HG02852 (cell line): ENCODE data around the gene HEBP1.
"Not testable (repeated sequence)": the region's sequence is repeated elsewhere in the genome, so short reads cannot be mapped to it uniquely, and the experiment has no call there.

ENCODE experiments used
- ATAC-seq: cut with Tn5 transposase; IDR thresholded peaks from one replicate; pipeline ENCODE4 v1.9.1; 2021; ENCODE audit warnings: mild to moderate bottlenecking, moderate library complexity; ENCODE audit not compliant: unreplicated experiment

HEBP1 gene

DNA sequence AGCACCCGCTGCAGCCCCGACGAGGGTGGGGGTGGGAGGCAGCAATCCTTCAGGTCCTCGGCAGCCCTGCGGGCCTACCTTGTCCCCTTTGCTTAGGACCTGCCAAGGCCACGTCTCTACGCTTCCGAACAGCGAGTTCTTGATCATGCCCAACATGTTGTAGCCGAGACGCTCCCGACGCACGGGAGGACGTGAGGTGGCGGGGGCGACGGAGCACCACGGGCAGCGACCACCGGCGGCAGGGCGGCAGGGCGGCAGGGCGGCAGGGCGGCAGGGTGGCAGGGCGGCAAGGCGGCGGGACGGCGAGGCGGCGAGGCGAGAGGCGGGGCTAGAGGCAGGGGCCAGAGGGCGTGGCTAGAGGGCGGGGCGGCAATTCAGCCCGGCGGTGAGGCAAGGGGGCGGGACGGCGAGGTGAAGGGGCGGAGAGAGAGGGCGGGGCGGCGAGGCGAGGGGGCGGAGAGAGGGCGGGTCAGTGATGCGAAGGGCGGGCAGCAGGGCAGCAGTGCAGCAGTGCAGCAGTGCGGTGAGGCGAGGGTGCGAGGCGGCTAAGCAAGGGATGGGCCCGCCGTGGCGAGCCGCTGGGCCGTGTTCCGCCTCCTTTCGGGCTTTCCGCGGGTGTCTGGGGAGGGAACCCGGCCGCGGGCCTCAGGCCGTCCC is at the start of gene HEBP1:
Gene HEBP1 (minus strand): TSS at position 307 of the 657 bp plus-strand sequence. CDS start 151 bp downstream, at position 156.
- ATAC-seq = peak; percentile 80

- ATAC-seq = no peak
Observed at GRCh38 chr12:13049816-13050215, 49.8 kb upstream of the HEBP1 start.

- no peak for ATAC-seq
Observed at GRCh38 chr12:13046964-13047363, 46.9 kb upstream of the HEBP1 start.

DNA sequence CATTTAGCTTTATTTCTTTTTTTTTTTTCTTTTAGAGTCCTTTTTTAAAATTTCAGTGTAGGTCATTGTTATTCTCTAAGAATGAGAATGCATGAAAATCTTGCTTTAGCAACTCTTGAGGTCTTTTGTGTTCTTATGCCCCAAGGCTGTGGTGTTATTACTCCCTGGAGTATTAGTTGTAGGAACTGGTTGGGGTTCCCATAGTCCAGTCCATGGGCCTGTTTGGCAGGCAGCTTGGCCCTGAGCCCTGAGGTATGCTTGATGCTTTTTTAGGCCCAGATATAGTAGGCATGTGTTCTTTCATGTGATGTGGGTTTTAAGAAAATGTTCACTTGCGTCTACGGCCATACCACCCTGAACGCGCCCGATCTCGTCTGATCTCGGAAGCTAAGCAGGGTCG is 45.8 kb upstream of the HEBP1 start:
- no peak for ATAC-seq

- no peak for ATAC-seq
Observed at GRCh38 chr12:13044906-13045299, 44.8 kb upstream of the HEBP1 start.

DNA sequence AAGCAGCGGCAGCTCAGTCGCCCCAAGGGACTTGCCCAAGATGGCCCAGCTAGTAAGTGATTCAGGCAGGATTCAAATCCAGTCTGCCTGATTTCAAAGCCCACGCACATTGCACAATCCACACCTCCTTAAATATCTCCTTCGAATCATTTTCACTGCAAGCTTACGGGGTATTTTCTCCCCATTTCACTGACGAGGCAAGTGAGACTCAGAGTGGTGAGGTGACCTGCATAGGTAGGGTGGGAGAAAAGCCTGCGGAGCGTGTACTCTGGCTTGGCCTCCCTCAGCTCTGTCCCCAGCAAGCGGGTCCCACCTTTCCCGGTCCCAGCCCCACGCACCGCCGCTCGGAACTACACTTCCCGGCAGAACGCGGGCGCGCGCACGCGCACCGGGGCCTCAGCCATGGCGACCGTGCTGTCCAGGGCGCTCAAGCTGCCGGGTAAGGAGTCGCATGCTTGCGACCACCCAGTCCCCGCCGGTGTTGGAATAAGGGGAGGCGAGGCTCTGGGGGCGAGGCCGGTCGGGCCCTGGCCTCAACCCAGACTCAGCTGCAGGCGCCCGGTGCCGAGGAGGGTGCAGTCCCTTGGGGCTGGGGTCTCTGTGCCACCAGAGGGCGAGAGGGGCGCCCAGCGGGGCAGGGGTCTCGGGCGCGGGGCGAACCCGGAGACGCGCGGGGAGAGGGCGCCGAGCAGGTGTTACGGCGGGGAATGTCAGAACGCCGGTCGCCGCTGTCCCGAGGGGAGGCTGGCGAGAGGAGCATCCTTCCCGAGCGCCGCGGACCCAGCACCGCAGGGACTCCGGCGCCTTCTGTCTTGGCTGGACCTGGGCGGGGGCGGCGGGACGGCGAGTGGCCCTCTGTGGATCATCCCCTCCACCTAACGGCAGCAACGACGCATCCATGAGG is 44.2 kb upstream of the HEBP1 start, which contains the start of gene FAM234B:
Gene FAM234B (plus strand): TSS at position 380 of the 904 bp plus-strand sequence. CDS start 23 bp downstream, at position 403.
- peak; percentile 81 for ATAC-seq

DNA sequence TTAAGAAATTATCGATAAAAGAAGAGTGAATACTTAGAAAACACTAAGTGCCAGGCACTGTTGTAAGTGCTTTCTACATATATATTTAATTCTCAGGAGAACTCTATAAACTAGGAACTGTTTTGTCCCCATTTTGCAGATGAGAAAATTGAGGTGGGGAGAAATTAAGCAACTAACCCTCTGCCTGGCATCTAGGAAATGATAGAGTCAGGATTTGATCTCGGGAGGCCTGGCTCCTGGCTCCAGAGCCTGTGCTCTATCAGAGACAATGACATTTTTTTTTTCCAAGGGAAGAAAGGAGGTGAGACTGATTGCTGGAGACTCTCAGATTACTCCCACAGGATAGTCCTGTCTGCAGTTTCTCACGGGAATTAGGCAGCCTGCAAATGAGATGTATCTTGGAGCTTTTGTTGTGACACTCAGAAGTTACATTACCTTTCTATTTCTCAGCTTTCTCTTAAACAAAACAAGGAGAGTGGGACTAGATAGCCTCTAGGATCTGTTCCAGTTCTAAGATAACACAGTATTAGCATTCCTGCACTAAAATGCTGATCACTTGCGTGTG is 42.7 kb upstream of the HEBP1 start:
- no peak for ATAC-seq

GRCh38 chr12:13041224-13041623 is 41.2 kb upstream of the HEBP1 start:
- no peak for ATAC-seq

- no peak for ATAC-seq
Observed at GRCh38 chr12:13039328-13039956, 39.4 kb upstream of the HEBP1 start.

GRCh38 chr12:13038491-13039161 is 38.6 kb upstream of the HEBP1 start:
- no peak for ATAC-seq

GRCh38 chr12:13036881-13037280 is 36.8 kb upstream of the HEBP1 start:
- ATAC-seq = no peak

- ATAC-seq = not testable (repeated sequence)
Observed at GRCh38 chr12:13035335-13035734, 35.3 kb upstream of the HEBP1 start.

GRCh38 chr12:13033476-13033875 is 33.4 kb upstream of the HEBP1 start:
- ATAC-seq = no peak

DNA sequence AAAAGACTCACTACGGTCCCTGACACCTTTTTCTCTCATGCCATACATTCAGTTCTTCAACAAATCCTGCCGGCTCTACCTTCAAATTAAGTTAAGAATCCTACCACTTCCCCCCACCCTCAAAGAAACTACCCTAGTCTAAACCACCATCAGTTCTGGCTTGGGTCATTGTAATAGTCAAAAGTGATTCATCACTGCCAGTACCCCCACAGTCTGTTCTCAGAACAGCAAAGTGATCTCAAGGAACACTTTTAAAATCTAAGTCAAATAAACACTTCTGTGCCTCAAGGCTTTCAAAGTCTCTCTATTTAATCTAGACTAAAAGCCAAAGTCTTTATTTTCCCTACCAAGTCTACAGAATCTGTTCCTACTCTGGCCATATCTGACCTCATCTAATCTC is 32.1 kb upstream of the HEBP1 start:
- no peak for ATAC-seq

DNA sequence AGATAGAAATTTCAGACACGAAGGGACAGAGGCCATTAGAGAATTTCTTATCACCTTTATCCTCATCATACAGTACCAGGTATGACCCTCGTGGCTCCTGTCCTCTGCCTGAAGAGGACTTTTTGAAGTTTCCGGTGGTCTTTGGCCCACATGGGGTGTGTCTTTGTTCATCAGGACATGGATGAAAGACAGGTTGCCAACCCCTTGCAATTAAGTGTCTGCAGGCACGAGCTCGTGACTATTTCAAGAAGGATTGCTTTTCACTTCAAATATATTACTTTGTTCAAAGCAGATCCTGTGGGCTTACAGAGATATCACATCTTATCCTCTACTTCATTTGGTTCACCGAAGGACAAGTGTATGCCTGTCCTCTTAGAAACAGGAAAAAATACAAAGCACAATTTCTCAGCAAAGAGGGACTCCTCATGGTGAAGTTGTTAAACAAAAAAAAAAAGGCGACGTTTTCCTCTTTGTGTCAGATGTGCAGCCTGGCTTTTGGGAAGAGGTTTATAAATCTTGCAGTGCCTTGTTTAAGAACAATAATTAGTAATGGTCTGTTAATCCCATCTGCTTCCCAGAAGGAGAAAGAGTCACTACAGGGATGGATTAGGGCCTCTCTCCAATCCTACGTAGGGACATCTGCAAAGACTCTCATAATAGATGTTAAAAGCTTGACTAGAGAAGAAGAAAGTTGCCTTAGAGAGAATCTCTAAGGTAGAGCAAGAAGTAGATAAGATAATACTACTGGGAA is 30.7 kb upstream of the HEBP1 start:
- no peak for ATAC-seq

- no peak for ATAC-seq
Observed at GRCh38 chr12:13028825-13029570, 28.9 kb upstream of the HEBP1 start.

DNA sequence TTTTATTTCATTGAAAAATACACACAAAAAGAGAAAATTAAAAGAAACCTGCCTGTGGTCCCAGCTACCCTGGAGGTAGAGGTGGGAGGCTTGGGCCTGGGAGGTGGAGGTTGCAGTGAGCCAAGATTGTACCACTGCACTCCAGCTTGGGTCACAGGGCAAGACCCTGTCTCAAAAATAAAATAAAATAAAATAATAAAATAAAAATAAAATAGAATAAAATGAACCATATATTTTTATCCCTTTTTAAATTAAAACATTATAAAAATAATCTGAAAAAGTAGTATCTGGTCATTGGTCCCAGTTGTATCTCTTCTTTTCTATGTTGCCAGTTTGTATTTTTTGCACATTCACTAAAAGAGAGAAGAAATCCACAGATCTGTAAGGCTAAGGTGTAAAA is 27.4 kb upstream of the HEBP1 start:
- no peak for ATAC-seq

DNA sequence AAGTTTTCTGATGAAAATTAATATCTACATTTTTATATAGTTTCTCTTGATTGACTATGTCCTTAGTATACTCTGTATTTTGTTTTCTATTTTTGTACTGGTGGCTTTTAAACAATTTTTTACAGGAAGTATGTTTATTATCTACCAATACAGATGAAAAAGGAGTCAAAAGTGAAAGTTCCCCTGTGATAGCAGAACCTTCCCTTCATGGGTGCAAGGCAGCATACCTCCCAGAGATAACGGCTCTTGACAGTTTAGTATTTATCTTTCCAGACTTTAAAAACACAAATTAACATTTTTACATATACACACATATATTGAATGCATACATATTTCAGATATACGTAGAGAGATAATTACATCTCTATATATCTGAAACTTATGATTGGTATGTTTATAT is 27.0 kb upstream of the HEBP1 start:
- ATAC-seq = no peak

GRCh38 chr12:13026286-13026685 is 26.2 kb upstream of the HEBP1 start:
- ATAC-seq = no peak
